Gastroesophageal sphincter (tissue), 3 donors: ENCODE results near the gene ADAM21.

ENCODE experiments used
- POLR2A ChIP-seq, 2 donors: fragments of 450-650 bp; IDR thresholded peaks; one replicate each; pipeline ENCODE4 v1.6.1; 2017; ENCODE audit warnings: antibody characterized with exemption in 2 of 2, mild to moderate bottlenecking in 2 of 2, moderate library complexity in 1 of 2
- POLR2AphosphoS5 ChIP-seq: sonication (generic); formaldehyde crosslinking; IDR thresholded peaks from one replicate; pipeline ENCODE4 v1.6.1; 2017; ENCODE audit warnings: antibody characterized with exemption
- TF ChIP-seq, protein P1 (sequence below), 4 experiments: fragments of 200-600 bp in 2 of 4; fragments of 450-650 bp in 2 of 4; sonication (generic) in 1 of 4; IDR thresholded peaks; one replicate each; pipeline ENCODE4 v1.5.1; 2017 to 2019; ENCODE audit warnings: antibody characterized with exemption in 4 of 4, mild to moderate bottlenecking in 2 of 4, moderate library complexity in 2 of 4

- TF ChIP-seq, protein P1, sequence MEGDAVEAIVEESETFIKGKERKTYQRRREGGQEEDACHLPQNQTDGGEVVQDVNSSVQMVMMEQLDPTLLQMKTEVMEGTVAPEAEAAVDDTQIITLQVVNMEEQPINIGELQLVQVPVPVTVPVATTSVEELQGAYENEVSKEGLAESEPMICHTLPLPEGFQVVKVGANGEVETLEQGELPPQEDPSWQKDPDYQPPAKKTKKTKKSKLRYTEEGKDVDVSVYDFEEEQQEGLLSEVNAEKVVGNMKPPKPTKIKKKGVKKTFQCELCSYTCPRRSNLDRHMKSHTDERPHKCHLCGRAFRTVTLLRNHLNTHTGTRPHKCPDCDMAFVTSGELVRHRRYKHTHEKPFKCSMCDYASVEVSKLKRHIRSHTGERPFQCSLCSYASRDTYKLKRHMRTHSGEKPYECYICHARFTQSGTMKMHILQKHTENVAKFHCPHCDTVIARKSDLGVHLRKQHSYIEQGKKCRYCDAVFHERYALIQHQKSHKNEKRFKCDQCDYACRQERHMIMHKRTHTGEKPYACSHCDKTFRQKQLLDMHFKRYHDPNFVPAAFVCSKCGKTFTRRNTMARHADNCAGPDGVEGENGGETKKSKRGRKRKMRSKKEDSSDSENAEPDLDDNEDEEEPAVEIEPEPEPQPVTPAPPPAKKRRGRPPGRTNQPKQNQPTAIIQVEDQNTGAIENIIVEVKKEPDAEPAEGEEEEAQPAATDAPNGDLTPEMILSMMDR (IDR thresholded peaks at IDR 0.05): no peak
- TF ChIP-seq POLR2A (IDR thresholded peaks at IDR 0.05): no peak
- no peak for TF ChIP-seq POLR2AphosphoS5
These were observed 29.4 kb upstream of the ADAM21 start for GRCh38 chr14:70422538-70422937.
